NCI-H345 (cell line): Measurements from ENCODE around the gene TEX2.

ENCODE experiments used
- DNase-seq: peaks from one replicate; lab custom pipeline; 2025; lab: John Stamatoyannopoulos, UW

The TEX2 gene

DNA sequence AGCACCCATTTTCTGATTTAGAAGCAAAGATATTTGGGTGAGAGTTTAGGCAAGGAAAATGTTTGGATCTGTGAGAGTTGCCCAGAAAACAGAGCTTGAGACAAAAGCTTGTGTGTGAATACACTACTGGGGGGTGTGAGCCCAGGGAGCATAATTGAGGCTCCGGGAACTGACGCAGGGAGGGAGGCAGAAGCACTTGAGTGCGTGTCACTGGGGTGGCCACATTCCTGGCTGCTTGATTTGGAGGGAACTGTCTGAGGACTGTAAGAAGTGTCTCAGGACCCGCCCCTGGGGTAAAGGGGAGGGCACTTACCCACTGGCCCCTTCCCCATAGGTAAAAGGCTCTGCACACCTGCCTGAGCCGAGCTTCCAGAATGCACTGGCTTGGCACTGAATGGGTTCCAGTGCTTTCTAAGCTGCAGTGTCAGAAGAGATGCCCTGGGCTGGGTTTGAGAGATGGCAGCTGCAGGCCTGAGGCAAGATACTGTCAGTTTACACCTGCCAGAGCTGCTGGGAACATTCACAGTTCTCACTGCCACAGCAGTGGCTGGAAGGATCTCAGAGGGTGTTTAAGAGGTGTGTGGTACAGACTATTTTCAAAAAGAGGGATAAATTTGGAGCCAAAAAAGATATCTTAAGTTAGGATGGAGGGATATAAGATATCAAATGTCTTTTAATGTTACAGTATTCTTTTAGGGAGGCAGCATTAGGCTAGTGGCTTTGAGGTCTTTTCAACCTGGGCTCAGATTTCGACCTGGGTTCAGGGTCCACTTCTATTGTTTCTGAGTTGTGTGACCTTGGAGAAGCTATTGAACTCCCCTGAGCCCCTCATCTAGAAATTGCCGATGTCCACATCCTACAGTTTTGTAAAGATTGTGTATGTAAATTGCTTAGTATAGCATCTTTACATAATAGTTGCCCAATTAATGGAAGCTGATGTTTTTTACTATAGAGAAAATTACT lies 6.9 kb upstream of the TEX2 start:
- peak; percentile 48 for DNase-seq

- DNase-seq = no peak
Measured at GRCh38 chr17:64264891-64265290, 1.8 kb upstream of the TEX2 start.

DNA sequence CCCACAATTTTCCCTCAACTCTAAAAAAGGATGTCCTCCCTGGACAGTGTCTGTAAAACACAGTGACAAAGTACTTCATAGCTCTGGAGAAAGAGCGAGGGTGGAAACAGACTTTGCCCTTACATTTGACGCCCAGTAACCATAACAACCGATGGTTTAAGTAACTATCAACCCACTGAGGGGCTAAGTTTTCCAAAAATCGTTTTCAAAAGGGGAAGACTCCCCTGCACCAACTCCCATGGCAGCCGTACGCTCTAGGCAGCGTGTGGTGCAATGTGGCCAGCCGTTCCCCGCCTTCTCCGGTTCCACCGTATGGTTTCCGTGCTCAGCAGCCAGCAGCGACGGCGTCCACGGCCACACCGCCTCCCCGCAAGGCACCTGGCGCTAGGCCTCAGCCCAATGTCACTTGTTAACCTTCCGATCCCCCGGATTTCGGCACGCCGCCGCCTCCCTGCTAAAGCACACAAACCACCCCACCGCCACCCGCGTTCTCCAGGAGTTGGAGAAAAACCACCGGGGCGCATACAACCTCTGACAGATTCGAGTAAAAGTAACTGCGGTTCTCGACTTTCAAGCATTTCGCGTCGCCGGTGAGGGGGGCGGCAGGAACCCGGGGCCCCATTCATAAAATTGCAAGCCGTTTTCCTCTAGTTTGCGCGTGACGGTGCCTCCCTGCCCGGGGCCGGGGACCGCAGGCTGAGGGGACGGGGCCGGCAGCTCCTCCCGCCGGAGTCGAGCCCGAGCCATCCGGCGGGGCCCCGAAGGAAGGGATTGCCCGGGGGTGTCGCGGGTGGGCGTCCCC lies 661 bp downstream of the TEX2 start:
- peak; percentile 16 for DNase-seq

DNA sequence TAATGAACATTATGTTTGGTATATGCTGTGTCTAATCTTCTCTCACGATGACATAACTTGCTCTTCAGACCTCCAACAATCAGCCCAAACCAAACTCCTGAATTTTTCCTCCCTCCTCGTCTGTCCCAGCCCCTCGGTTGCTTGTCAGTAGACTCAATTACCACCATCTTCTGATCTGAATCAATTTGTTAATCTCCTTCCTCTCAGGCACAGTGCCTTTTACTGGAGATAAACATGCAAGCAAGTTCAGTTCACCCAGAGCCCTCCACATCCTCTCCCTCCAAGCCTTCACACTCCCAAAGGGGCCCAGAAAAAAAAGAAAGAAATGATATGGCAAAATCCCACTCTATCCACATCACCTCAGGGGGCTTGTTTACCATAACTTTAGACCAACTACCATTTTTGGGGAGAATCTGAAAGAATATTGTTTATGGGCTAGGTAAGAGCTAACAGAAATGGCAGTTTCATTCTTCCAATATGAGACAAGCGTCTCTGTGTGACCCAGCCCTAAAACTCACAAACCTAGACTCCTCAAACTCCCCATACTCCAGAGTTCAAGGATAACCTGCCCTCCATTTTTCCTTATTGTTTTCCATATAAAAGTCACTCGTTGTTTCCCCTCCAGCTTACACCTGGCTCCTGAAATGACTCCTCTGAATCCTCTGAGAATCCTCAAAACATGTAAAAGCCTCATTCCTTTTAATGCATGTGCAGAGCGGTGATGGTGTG lies 1.5 kb downstream of the TEX2 start:
- DNase-seq = no peak

DNA sequence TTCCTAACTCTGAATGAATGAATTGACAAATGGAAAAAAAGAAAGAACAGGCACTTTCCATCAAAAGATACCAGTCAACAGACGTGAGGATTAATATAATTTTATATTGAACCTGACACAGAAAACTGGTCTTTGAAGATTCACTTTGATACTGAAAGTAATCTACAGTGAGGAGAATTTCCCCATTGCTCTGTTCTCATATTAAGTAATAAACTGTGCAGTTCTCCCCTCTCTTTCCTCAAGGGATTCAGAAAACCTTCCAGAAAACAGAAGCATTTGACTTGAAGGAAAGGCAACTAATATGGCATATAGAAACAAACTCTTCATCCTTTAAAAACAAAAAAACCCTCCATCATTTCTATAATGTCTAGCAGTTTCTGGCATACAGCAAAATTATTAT lies 2.2 kb downstream of the TEX2 start:
- DNase-seq = no peak

DNA sequence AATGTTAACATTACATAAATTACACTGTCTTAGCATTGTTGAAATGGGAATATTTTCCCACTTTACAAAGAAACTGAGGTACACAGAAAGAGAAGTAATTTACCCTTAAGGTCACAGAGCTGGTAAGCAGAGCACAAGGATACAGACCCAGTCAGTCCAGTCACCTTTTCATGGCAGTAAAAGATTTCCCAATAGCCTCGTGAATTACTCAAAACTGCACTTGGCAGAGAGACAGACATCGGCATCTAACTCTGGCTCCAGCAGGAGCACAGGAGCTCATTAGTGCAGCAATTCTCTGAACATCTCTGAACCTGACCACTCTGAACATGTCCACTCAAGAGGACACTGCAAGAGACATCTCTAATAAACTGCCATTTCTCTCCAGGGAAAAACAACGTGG lies 3.1 kb downstream of the TEX2 start:
- DNase-seq = no peak

- no peak for DNase-seq
Measured at GRCh38 chr17:64259426-64259825, 3.6 kb downstream of the TEX2 start.

GRCh38 chr17:64256913-64257807 lies 5.9 kb downstream of the TEX2 start:
- DNase-seq = no peak

DNA sequence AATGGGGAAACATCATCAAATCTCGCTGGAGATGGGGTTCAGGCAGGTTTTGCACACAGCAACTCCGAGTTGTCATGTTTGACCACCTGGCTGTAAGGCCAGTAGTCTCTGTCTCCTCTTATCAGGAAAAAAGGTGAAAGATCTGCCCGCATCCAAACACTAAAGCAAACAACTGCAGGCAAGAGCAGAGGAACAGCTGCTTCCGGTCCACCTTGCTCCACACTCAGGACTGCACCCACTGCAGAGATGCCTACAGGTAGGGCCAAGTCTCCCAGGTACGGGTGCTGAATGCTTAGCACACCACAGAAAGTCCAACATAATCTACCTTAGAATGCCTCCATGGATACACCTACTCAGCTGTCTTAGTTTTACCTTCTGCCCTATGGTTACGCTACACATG lies 7.3 kb downstream of the TEX2 start:
- no peak for DNase-seq

DNA sequence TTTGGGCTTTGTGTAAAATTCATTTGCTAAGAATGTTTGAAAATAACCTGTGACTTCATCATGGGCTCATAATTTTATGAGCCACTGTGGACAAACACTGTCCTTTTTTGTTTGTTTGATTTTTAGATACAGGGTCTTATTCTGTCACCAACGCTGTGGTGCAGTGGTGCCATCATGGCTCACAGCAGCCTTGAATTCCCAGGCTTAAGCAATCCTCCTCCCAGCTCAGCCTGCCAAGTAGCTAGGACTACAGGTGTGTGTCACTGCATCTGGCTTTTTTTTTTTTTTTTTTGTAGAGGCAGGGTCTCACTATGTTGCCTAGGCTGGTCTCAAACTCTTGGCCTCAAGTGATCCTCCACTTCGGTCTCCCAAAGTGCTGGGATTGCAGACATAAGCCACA lies 8.3 kb downstream of the TEX2 start:
- DNase-seq = no peak

GRCh38 chr17:64253470-64253869 lies 9.6 kb downstream of the TEX2 start:
- DNase-seq = no peak

- no peak for DNase-seq
Measured at GRCh38 chr17:64252831-64253230, 10.2 kb downstream of the TEX2 start.

DNA sequence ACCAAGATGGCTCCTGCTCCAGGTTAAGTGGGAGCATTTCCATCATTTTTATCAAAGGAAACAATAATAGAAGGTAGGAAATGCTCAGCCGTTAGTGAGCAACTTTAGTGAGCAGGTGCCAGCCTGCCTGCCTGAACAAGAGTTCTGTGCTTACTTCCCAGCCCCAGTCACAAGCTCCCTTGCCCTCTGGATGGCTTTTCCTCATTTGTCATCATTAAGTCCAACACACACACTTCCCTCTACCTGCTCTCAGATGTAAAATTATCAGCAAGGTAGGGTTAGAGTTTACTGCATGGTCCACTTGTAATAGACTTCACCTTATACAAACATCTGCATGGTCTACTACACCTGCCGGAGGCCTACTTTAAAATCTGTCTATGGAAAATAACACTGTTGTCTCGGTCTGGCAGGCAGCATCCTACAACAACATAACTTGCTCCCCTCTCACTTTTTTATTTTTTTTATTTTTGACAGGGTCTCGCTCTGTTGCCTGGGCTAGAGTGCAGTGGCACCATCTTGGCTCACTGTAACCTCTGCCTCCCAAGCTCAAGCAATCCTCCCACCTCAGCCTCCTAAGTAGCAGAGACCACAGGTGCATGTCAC lies 12.7 kb downstream of the TEX2 start:
- no peak for DNase-seq

DNA sequence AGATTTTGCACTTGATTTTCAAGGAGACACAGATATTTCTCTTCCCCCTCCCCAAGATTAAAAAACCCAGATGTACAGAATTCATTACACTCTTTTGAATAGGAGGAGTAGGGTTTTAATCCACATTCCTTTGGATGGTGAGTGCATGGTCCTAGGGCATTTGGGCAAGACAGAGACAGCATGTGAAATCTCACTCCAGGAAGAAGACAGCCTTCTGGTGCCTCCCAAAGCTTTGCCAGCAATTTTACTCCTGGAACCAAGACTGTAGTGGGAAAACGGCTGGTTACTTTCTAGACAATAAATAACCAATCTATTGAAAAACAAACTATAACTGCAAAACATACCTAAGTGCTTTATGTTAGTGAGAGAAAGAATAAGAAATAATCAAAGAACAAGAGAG lies 15.2 kb downstream of the TEX2 start:
- DNase-seq = no peak

- no peak for DNase-seq
Measured at GRCh38 chr17:64245218-64246145, 17.6 kb downstream of the TEX2 start.

- no peak for DNase-seq
Measured at GRCh38 chr17:64244165-64244564, 18.9 kb downstream of the TEX2 start.

GRCh38 chr17:64243340-64243739 lies 19.7 kb downstream of the TEX2 start:
- DNase-seq = no peak

GRCh38 chr17:64242633-64243032 lies 20.4 kb downstream of the TEX2 start:
- no peak for DNase-seq

GRCh38 chr17:64240741-64241347 lies 22.2 kb downstream of the TEX2 start:
- DNase-seq = no peak
